ENCODE measurements around the gene MAP7D1.

- TF ChIP-seq SUZ12 (IDR thresholded peaks at IDR 0.05): no peak
- TF ChIP-seq, protein P1, sequence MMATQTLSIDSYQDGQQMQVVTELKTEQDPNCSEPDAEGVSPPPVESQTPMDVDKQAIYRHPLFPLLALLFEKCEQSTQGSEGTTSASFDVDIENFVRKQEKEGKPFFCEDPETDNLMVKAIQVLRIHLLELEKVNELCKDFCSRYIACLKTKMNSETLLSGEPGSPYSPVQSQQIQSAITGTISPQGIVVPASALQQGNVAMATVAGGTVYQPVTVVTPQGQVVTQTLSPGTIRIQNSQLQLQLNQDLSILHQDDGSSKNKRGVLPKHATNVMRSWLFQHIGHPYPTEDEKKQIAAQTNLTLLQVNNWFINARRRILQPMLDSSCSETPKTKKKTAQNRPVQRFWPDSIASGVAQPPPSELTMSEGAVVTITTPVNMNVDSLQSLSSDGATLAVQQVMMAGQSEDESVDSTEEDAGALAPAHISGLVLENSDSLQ (IDR thresholded peaks at IDR 0.05): no peak
- no peak for TF ChIP-seq SP1 (IDR thresholded peaks at IDR 0.05)
- TF ChIP-seq FOXK2 (IDR thresholded peaks at IDR 0.05): no peak
- no peak for TF ChIP-seq CTBP1 (IDR thresholded peaks at IDR 0.05; ENCODE audit: borderline replicate concordance)
- TF ChIP-seq FOXA1 (IDR thresholded peaks at IDR 0.05): no peak
- TF ChIP-seq ELF4 (IDR thresholded peaks at IDR 0.05): no peak
These were observed 7.1 kb upstream of the MAP7D1 start for GRCh38 chr1:36148821-36149236.
